NB4 (cell line): Measurements from ENCODE around the gene CUL5.

Experiments
- DNase-seq: peaks from one replicate; pipeline ENCODE4 v3.0.0; 2010; ENCODE audit warnings: low read depth
- H3K4me3 ChIP-seq: one replicate; pipeline ENCODE4 v1.5.1; 2011; ENCODE audit warnings: mild to moderate bottlenecking, low read depth, low read length, moderate library complexity
- CTCF ChIP-seq: IDR thresholded peaks from one replicate; pipeline ENCODE4 v1.5.1; 2012; ENCODE audit warnings: low read depth, low read length
- MYC ChIP-seq: IDR thresholded peaks from 2 replicates; pipeline ENCODE4 v1.6.1; 2011; ENCODE audit warnings: low read depth, low read length
- POLR2A ChIP-seq: IDR thresholded peaks from 2 replicates; pipeline ENCODE4 v1.6.1; 2011; ENCODE audit warnings: mild to moderate bottlenecking; ENCODE audit not compliant: insufficient read length; ENCODE audit errors: extremely low read depth
- TF ChIP-seq, protein P1 (sequence below): IDR thresholded peaks from 2 replicates; pipeline ENCODE4 v1.6.1; 2011; ENCODE audit warnings: low read depth, low read length

Gene CUL5

DNA sequence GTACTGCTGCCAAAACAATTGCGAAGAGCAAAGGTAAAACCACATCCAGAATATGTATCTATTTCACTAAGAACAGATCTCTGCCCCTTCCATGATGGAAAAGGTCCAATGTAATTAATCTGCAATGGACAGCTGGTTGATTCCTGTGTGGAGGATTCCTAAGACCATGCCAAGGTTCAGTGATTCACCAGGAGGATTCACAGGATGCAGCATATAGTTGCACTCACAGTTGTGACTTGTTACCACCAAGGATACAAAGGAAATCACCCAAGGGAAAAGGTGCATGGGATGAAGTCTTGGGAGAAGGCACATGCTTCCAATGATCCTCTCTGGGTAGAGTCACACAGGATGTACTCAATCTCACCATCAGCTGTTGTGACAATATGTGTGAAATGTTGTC is 35.1 kb upstream of the CUL5 start:
- H3K4me3 ChIP-seq: no peak overlapping the region
- DNase-seq: no peak
- TF ChIP-seq, protein P1, sequence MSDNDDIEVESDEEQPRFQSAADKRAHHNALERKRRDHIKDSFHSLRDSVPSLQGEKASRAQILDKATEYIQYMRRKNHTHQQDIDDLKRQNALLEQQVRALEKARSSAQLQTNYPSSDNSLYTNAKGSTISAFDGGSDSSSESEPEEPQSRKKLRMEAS: no peak
- no peak for TF ChIP-seq CTCF
- no peak for TF ChIP-seq MYC
- TF ChIP-seq POLR2A: no peak

DNA sequence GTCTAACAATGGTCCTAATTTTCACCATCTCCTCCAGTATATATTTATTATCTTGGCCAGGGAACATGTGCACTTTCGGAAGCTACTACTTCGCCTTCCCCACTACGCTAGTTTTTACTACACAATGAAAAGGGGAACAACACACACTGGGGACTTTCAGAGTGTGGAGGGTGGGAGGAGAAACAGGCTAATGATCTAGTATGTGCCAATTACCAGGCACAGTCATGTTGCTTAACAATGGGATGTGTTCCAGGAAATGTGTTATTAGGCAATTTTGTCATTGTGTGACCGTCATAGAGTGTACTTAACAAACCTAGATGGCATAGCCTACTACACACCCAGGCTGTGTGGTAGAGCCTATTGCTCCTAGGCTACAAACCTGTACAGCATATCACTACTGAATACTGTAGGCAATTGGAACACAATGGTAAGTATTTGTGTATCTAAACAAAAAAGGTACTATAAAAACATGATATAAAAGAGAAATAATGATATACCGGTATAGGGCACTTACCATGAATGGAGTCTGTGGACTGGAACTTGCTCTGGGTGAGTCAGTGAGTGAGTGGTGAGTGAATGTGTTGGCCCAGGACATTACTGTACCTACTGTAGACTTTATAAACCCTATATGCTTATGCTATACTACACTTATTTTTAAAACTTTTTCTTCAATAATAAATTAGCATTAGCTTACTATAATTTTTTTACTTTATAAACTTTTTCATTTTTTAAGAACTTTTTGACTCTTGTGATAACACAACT is 20.1 kb upstream of the CUL5 start:
- TF ChIP-seq POLR2A (no peak), MYC (no peak), CTCF (no peak)
- TF ChIP-seq, protein P1: peak; percentile 34; the same call in 1 of the 2 replicates
- DNase-seq: peak; percentile 83
- no peak overlapping the region for H3K4me3 ChIP-seq

DNA sequence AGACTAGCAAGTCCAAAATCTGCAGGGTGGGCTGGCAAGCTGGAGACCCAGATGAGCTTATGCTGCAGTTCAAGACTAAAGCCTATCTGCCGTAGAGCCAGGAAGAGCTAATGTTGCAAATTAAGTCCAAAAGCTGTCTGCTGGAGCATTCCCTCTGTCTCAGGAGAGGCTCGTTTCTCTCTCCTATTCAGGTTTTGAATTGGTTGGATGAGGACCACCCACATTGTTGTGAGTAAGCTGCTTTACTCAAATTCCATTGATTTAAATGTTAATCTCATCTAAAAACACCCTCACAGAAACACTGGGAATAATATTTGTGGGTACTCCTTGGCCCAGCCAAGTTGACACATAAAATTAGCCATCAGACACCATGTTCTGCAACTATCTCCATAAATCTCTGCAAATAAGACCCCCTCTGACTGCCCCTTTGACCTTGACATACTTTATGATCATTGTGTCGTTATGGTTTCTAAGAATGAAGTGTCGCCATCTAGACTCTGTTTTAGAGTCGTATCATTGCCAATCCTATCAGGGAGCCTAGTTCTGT is 16.8 kb upstream of the CUL5 start:
- TF ChIP-seq POLR2A (no peak), MYC (no peak), CTCF (no peak)
- TF ChIP-seq, protein P1: no peak
- no peak for DNase-seq
- H3K4me3 ChIP-seq: no peak overlapping the region

- H3K4me3 ChIP-seq: no peak overlapping the region
- no peak for DNase-seq
- TF ChIP-seq MYC: no peak
- TF ChIP-seq, protein P1: no peak
- TF ChIP-seq POLR2A: no peak
Measured at GRCh38 chr11:107996006-107996776, 12.5 kb upstream of the CUL5 start.

DNA sequence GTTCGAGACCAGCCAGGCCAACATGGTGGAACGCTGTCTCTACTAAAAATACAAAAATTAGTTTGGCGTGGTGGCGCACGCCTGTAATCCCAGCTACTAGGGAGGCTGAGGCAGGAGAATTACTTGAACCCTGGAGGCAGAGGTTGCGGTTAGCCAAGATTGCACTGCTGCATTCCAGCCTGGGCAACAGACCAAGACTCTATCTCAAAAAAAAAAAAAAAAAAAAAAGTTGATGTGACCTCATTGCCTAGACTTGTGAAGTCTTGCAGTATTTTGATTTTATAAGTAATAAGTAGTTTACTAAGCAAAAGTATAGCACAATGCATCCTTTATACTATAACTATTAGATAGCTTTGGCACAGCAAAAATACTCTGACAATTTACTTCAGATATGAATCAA is 9.9 kb upstream of the CUL5 start:
- no peak overlapping the region for H3K4me3 ChIP-seq
- no peak for DNase-seq
- TF ChIP-seq, protein P1: no peak
- TF ChIP-seq CTCF: no peak
- TF ChIP-seq MYC: no peak
- no peak for TF ChIP-seq POLR2A

GRCh38 chr11:107999759-108000455 is 8.8 kb upstream of the CUL5 start:
- peak; percentile 73 for DNase-seq
- peak; percentile 46; the same call in 1 of the 2 replicates for TF ChIP-seq MYC
- peak; percentile 66 for TF ChIP-seq CTCF
- TF ChIP-seq, protein P1: no peak
- no peak overlapping the region for H3K4me3 ChIP-seq
